LNCaP clone FGC (cell line): Measurements from ENCODE around the gene RAD51B.

Experiments used
- DNase-seq: peaks from one replicate; pipeline ENCODE4 v3.0.0-alpha.2; 2011; ENCODE audit warnings: low read depth
- H3K4me3 ChIP-seq: 2 replicates; pipeline ENCODE4 v1.5.1; 2011; ENCODE audit warnings: mild to moderate bottlenecking, low read depth, low read length, control low read depth
- CTCF ChIP-seq: IDR thresholded peaks from 2 replicates; pipeline ENCODE4 v1.5.1; 2012; ENCODE audit warnings: mild to moderate bottlenecking; ENCODE audit not compliant: control insufficient read depth, insufficient read depth; ENCODE audit errors: extremely low read depth

Gene RAD51B

GRCh38 chr14:67852926-67853604 is 33.5 kb downstream of the RAD51B start:
- no peak for TF ChIP-seq CTCF
- no peak overlapping the region for H3K4me3 ChIP-seq
- DNase-seq = no peak

GRCh38 chr14:67853715-67854114 is 34.1 kb downstream of the RAD51B start:
- TF ChIP-seq CTCF = no peak
- DNase-seq = peak; percentile 75

GRCh38 chr14:67856827-67857226 is 37.2 kb downstream of the RAD51B start:
- H3K4me3 ChIP-seq = no peak overlapping the region
- no peak for TF ChIP-seq CTCF
- peak; percentile 66 for DNase-seq

More at GRCh38 chr14:67853715-67854114, 34.1 kb downstream of the RAD51B start:
- no peak overlapping the region for H3K4me3 ChIP-seq

GRCh38 chr14:67857778-67858350 is 38.3 kb downstream of the RAD51B start:
- DNase-seq = no peak
- peak; percentile 20; the same call in 1 of the 2 replicates for TF ChIP-seq CTCF
- H3K4me3 ChIP-seq = no peak overlapping the region

GRCh38 chr14:67859169-67859749 is 39.7 kb downstream of the RAD51B start:
- DNase-seq = no peak
- no peak for TF ChIP-seq CTCF
- H3K4me3 ChIP-seq = no peak overlapping the region

GRCh38 chr14:67863223-67863622 is 43.6 kb downstream of the RAD51B start:
- no peak for TF ChIP-seq CTCF
- H3K4me3 ChIP-seq = no peak overlapping the region
- DNase-seq = no peak
